GM19455 (cell line): ENCODE results near the gene SETD5.
A peak's percentile ranks its signal among the peaks of the same experiment; 100 is the strongest.

ENCODE experiments used
- ATAC-seq: cut with Tn5 transposase; IDR thresholded peaks from one replicate; pipeline ENCODE4 v1.9.1; 2021; ENCODE audit not compliant: unreplicated experiment

SETD5 gene

DNA sequence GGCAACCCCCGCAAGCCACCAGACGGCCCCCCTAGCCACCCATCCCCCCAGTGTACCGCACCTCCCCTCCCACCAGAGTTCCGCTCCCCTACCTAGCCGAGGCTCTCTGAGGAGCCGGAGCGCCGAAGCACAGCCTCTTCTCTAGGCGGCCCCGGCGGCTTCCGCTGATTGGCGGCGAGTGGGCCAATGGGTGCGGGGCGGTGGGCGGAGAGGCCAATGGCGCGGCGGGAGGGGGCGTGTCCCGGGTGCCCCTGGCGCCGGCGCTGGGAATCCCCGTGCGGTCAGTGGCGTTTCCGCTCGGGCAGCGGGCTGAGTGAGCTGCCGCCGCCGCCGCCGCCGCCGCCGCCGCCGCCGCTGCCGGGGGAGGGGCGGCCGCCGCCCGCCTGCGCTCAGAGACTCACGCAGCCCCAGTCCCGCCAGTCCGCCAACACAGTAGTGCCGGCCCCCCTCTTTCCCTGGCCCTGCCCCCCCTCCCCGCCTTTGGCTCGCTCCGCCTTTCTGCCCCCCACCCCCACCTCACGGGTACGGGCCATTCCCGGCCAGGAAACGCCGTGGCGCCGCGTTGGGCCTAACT is at the start of gene SETD5:
SETD5 (plus strand) TSS at position 284 of the 574 bp plus-strand sequence. CDS start 31,324 bp downstream, outside the sequence.
- ATAC-seq = peak; percentile 49

- no peak for ATAC-seq
These were observed 49.5 kb upstream of the SETD5 start for GRCh38 chr3:9347887-9348286.

GRCh38 chr3:9349321-9350117 is 47.9 kb upstream of the SETD5 start:
- no peak for ATAC-seq

GRCh38 chr3:9351709-9352126 is 45.7 kb upstream of the SETD5 start:
- ATAC-seq = no peak

GRCh38 chr3:9352917-9353752 is 44.3 kb upstream of the SETD5 start:
- ATAC-seq = no peak

- ATAC-seq = no peak
These were observed 35.6 kb upstream of the SETD5 start for GRCh38 chr3:9361691-9362388.

GRCh38 chr3:9362731-9363530 is 34.5 kb upstream of the SETD5 start, which contains the start of gene THUMPD3:
Gene THUMPD3, plus strand, starts transcription at chr3:9363054. Its CDS starts 2,015 bp downstream, at chr3:9365069.
- peak; percentile 95 for ATAC-seq

DNA sequence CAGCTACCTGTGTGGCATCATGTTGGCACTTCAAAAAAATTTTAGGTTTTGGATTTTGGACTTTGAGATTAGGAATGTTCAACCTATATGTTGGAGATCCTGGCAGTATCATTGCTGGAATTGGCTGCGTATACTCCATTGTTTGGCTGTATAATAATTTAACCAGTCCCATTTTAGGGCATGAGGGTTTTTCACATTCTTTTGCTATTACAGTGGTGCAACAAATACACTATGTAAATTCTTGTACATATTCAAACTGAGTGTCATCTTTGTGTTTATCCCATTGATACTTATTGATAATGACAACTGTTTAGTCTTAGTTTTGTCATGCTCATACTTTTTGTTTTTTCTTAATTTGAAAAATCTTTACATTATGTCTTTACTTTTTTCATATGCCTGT is 27.9 kb upstream of the SETD5 start:
- no peak for ATAC-seq

DNA sequence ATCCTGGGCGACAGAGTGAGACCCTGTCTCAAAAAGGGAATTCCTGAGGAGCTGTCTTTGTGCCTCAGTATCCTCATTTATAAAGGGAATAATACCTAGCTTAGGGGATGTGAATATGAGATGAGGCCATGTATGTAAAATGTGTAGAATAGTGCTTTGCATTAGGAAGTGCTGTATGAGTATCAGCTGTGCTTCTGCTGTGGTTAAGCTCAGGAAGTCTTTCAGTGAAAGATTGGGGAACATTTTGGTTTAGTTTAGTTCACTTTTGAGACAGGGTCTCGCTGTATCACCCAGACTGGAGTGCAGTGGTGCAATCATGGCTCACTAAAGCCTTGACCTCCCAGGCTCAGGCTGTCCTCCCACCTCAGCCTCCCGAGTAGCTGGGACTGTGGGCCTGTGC is 23.9 kb upstream of the SETD5 start:
- ATAC-seq = no peak

GRCh38 chr3:9377981-9378380 is 19.4 kb upstream of the SETD5 start:
- ATAC-seq = no peak

- ATAC-seq = no peak
These were observed 18.1 kb upstream of the SETD5 start for GRCh38 chr3:9379327-9379726.

DNA sequence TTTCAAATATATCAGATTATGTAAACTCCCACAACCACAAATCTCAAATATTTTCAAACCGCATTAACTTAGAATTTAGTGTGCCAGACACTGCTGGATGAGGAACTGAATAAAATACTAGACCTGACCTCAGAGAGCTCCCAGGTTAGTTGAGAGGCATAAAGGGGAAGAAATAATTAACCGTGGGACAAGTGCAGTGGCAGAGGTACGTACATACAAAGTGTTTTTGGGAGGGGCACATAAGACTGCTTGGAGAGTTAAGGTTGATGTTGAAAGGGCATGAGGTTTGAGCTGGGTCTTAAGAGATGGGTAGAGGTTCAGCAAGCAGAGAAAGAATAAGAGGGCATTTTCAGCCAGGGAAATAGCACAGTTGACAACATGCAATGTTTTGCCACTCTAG is 17.4 kb upstream of the SETD5 start:
- no peak for ATAC-seq

- ATAC-seq = no peak
These were observed 13.1 kb upstream of the SETD5 start for GRCh38 chr3:9384141-9384828.

GRCh38 chr3:9385187-9386077 is 12.0 kb upstream of the SETD5 start:
- ATAC-seq = no peak

DNA sequence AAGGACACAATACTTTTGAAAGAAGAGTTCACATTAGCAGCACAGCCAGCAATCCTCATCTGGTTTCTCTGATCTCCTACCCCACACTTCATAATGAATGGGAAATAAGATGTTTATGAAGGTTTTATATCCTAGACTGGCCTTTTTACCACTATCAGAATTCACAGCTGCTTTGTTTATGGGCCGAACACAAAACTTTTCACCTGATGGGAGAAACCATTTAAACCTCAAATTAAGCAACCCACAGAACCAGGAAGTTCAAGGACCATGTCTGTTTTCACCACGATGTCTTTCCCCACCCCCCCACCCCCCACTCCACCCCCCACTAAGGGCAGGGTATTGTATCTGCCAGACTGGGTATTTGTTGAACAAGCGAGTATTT is 11.3 kb upstream of the SETD5 start:
- ATAC-seq = no peak

DNA sequence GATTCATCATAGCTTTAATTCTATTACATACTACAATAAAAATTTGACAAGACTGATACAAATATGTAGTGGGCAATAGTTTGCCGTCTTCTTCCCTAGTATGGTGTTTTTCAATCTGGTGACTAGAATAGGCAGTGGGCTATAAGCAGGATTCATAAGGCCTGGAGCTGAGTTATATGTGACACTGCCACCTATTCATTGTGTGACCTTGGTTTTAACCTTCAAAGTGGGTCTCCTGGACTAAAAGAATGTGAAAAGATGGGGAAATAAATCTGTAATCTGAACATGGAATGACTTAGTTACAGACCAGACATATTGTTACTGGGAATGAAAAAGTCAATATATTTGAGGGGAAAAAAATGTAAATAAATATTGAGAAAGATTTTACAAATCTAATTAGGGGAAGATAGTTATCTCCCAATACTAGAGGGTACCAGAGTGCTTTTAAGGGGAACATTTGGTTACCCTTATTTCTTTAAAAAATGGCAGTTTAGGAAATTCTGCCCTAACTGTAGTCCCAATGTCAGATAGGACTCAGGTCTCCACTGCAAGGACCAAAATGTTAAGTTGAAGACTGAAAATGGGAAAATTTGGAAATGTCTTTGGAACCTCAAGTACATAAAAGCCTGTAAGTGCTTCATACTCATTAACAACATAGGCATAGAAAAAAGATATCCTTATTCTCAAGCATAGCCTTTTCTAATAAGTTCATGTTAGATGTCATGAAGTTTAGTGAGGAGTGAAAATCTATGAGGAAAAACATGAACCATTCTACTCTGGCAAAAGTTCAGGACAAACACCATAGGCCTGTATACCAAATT is 10.7 kb upstream of the SETD5 start:
- ATAC-seq = no peak

- ATAC-seq = no peak
These were observed 10.1 kb upstream of the SETD5 start for GRCh38 chr3:9387322-9387655.

DNA sequence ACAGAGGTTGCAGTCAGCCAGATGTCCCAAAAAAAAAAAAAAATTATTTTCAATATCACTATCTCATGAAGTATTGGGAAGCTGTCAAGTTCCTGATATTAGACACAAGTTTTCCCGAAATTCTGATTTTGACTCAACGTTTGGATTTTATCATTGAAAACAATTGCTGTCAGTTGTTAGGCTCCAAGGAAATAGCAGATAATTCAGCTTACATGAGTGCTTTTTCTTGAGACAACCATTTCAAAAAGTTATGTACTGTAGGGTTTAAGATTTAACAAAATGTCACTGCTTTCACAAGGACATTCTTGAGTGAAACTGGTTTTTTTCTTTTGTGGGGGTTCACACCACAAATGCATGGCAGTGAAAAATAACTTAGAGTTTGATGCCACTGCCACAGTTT is 9.3 kb upstream of the SETD5 start:
- ATAC-seq = no peak
